ENCODE data around the gene PLBD1. TPM values are rescaled to one million over a fixed set of nuclear protein-coding genes. Genes with fewer than 3 reads are reported as not detected.

The PLBD1 gene
- total RNA-seq, 1 experiment from 2014 or later = 0.30 TPM

DNA sequence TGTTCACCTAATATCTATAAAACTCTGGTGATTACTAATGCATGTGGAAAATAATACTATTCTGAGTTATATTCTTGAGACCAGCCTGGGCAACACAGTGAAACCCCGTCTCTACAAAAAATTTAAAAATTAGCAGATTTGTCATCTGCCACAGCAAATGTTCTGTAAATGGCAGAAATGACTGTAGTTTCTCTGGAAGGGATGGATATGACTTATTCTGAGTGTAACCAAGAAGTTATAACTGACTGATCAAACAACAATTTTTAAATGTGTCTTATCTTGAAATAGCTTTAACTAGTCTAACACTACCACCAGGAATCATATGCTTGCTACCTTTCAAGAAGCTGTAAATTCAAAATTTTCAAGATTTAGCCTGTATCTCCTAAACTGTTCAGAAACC is 88.7 kb downstream of the PLBD1 start:
- no peaks in the 10 kb centered on the region for H4K20me1 ChIP-seq (ENCODE audit: insufficient read depth)
- CTCF ChIA-PET = no interaction called here
- ATAC-seq = no peak

More for the DNA sequence above, 88.7 kb downstream of the PLBD1 start:
- TF ChIP-seq, protein P1, sequence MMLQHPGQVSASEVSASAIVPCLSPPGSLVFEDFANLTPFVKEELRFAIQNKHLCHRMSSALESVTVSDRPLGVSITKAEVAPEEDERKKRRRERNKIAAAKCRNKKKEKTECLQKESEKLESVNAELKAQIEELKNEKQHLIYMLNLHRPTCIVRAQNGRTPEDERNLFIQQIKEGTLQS (IDR thresholded peaks at IDR 0.05) = no peak
- TF ChIP-seq TCF7L2 (IDR thresholded peaks at IDR 0.05; ENCODE audit: borderline replicate concordance, extremely low read depth, insufficient read depth, insufficient read length) (no peak), EZH2 (IDR thresholded peaks at IDR 0.05) (no peak), RAD21 (IDR thresholded peaks at IDR 0.05; ENCODE audit: low read depth) (no peak), ELF1 (IDR thresholded peaks at IDR 0.05; ENCODE audit: borderline replicate concordance, low read depth) (no peak), EZH2phosphoT487 (IDR thresholded peaks at IDR 0.05; ENCODE audit: borderline replicate concordance) (no peak), SRF (IDR thresholded peaks at IDR 0.05; ENCODE audit: low read depth) (no peak), JUND (IDR thresholded peaks at IDR 0.05) (no peak), YY1 (IDR thresholded peaks at IDR 0.05; ENCODE audit: extremely low read depth, insufficient replicate concordance, low read depth, low read length) (no peak), CBX3 (IDR thresholded peaks at IDR 0.05; ENCODE audit: low read depth) (no peak), ZFX (IDR thresholded peaks at IDR 0.05) (no peak), FOSL1 (IDR thresholded peaks at IDR 0.05; ENCODE audit: low read depth) (no peak), ZNF274 (IDR thresholded peaks at IDR 0.05; ENCODE audit: low read depth, low read length) (no peak), SP1 (IDR thresholded peaks at IDR 0.05; ENCODE audit: low read depth) (no peak)
- TF ChIP-seq, protein P2, sequence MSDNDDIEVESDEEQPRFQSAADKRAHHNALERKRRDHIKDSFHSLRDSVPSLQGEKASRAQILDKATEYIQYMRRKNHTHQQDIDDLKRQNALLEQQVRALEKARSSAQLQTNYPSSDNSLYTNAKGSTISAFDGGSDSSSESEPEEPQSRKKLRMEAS (IDR thresholded peaks at IDR 0.05) = no peak
- TF ChIP-seq, protein P3, sequence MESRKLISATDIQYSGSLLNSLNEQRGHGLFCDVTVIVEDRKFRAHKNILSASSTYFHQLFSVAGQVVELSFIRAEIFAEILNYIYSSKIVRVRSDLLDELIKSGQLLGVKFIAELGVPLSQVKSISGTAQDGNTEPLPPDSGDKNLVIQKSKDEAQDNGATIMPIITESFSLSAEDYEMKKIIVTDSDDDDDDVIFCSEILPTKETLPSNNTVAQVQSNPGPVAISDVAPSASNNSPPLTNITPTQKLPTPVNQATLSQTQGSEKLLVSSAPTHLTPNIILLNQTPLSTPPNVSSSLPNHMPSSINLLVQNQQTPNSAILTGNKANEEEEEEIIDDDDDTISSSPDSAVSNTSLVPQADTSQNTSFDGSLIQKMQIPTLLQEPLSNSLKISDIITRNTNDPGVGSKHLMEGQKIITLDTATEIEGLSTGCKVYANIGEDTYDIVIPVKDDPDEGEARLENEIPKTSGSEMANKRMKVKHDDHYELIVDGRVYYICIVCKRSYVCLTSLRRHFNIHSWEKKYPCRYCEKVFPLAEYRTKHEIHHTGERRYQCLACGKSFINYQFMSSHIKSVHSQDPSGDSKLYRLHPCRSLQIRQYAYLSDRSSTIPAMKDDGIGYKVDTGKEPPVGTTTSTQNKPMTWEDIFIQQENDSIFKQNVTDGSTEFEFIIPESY (IDR thresholded peaks at IDR 0.05; ENCODE audit: extremely low read depth, insufficient replicate concordance, low read length) = no peak
- Histone ChIP-seq H3K9me3 (ENCODE audit: control insufficient read depth in 1 of 2, insufficient read depth in 1 of 2, low read depth in 1 of 2, low read length in 2 of 2) (peaks cover 2% of the 10 kb centered on the region in 2 experiments; a peak in 2 of 4 replicates), H3K9ac (ENCODE audit: low read length) (no peak overlapping the region), H3K79me2 (ENCODE audit: insufficient read depth, low read length) (no peaks in the 10 kb centered on the region), H3K4me3 (replicated peaks in 1 of 2; ENCODE audit: low read depth in 1 of 2, low read length in 2 of 2) (no peak overlapping the region), H3K4me1 (ENCODE audit: control insufficient read depth in 1 of 2, insufficient read depth in 2 of 2, low read length in 2 of 2) (no peaks in the 10 kb centered on the region), H3K9me2 (ENCODE audit: insufficient read depth) (no peaks in the 10 kb centered on the region), H3K4me2 (ENCODE audit: low read length) (no peak overlapping the region), H3K36me3 (ENCODE audit: control insufficient read depth in 1 of 2, insufficient read depth in 2 of 2, low read length in 2 of 2) (peaks cover 3 to 13% of the 10 kb centered on the region in 2 experiments; a peak in 3 of 4 replicates), H2AFZ (ENCODE audit: low read depth, low read length, poor library complexity, severe bottlenecking) (no peak overlapping the region), H3K27me3 (ENCODE audit: insufficient read depth, low read length) (no peaks in the 10 kb centered on the region), H3K27ac (ENCODE audit: low read depth, low read length) (no peak overlapping the region)
- DNase-seq (ENCODE audit: low read depth, low spot score) = no peak
- no TSS peak for BruUV-seq (replicated peaks)
- ChIA-PET POLR2A (no interaction called here), RAD21 (ENCODE audit: low non-redundant PET in 1 of 2, low total read pairs in 2 of 2, uncharacterized antibody in 2 of 2, unreplicated experiment in 2 of 2) (no interaction called here)
- intact Hi-C loops (cut with micrococcal nuclease) = no loop called here
